ENCODE measurements around the gene CACNA1C.

- TF ChIP-seq CTCF (conservative IDR thresholded peaks at IDR 0.05; ENCODE audit: low read depth, low read length) (no peak), EZH2 (IDR thresholded peaks at IDR 0.05; ENCODE audit: borderline replicate concordance, low read depth, low read length, poor library complexity, severe bottlenecking) (no peak)
Measured at GRCh38 chr12:2683283-2684025, 630.7 kb downstream of the CACNA1C start.

Measured in A673 (cell line).